IPS-18c (cell line): ENCODE results near the gene INTS11.
A peak's percentile ranks its signal among the peaks of the same experiment; 100 is the strongest.
"Not testable (repeated sequence)": the region's sequence is repeated elsewhere in the genome, so short reads cannot be mapped to it uniquely, and the experiment has no call there.

Experiments used
- H3K4me3 ChIP-seq: 2 replicates; pipeline ENCODE4 v1.7.0; 2013; ENCODE audit warnings: low read depth, mild to moderate bottlenecking, low read length, moderate library complexity; ENCODE audit not compliant: insufficient read depth
- H3K9me3 ChIP-seq: one replicate; pipeline ENCODE4 v1.6.1; 2013; ENCODE audit warnings: mild to moderate bottlenecking, low read length, moderate library complexity; ENCODE audit not compliant: control insufficient read depth, insufficient read depth

Gene INTS11

GRCh38 chr1:1324524-1325287, at the start of gene INTS11, which contains the start of gene CPTP:
Gene INTS11 (minus strand): TSS chr1:1324660. CDS start chr1:1324608, 52 bp downstream.
Gene CPTP (plus strand): TSS chr1:1324802. CDS start chr1:1326911, 2,109 bp downstream.
- Histone ChIP-seq H3K4me3 (peak within 1 kb of the TSS; percentile 93), H3K9me3 (no peaks in the 10 kb centered on the region)

GRCh38 chr1:1373815-1374588, 49.5 kb upstream of the INTS11 start:
- H3K4me3 ChIP-seq = peak overlapping the region; percentile 88

GRCh38 chr1:1373051-1373814, 48.8 kb upstream of the INTS11 start:
- no peak overlapping the region for H3K4me3 ChIP-seq

More at GRCh38 chr1:1373815-1374588, 49.5 kb upstream of the INTS11 start:
- peaks cover 2% of the 10 kb centered on the region for H3K9me3 ChIP-seq

GRCh38 chr1:1371746-1372711, 47.6 kb upstream of the INTS11 start:
- H3K9me3 ChIP-seq = peaks cover 2% of the 10 kb centered on the region
- H3K4me3 ChIP-seq = no peak overlapping the region

More at GRCh38 chr1:1373051-1373814, 48.8 kb upstream of the INTS11 start:
- H3K9me3 ChIP-seq = peaks cover 2% of the 10 kb centered on the region

GRCh38 chr1:1371364-1371745, 46.9 kb upstream of the INTS11 start:
- H3K4me3 ChIP-seq = no peak overlapping the region
- H3K9me3 ChIP-seq = peaks cover 2% of the 10 kb centered on the region

- peaks cover 2% of the 10 kb centered on the region for H3K9me3 ChIP-seq
- H3K4me3 ChIP-seq = no peak overlapping the region
Observed at GRCh38 chr1:1370771-1371300, 46.4 kb upstream of the INTS11 start.

GRCh38 chr1:1370094-1370493, 45.6 kb upstream of the INTS11 start:
- H3K4me3 ChIP-seq, H3K9me3 ChIP-seq: not testable (repeated sequence)

GRCh38 chr1:1367315-1367714, 42.9 kb upstream of the INTS11 start:
- no peaks in the 10 kb centered on the region for H3K9me3 ChIP-seq
- H3K4me3 ChIP-seq = no peak overlapping the region

GRCh38 chr1:1366699-1367066, 42.2 kb upstream of the INTS11 start:
- no peaks in the 10 kb centered on the region for H3K9me3 ChIP-seq
- H3K4me3 ChIP-seq = no peak overlapping the region

- H3K4me3 ChIP-seq = no peak overlapping the region
- H3K9me3 ChIP-seq = no peaks in the 10 kb centered on the region
Observed at GRCh38 chr1:1365875-1366698, 41.6 kb upstream of the INTS11 start.

GRCh38 chr1:1364266-1364665, 39.8 kb upstream of the INTS11 start:
- Histone ChIP-seq H3K4me3 (no peak overlapping the region), H3K9me3 (no peaks in the 10 kb centered on the region)

- no peak overlapping the region for H3K4me3 ChIP-seq
- no peaks in the 10 kb centered on the region for H3K9me3 ChIP-seq
Observed at GRCh38 chr1:1361982-1362423, 37.5 kb upstream of the INTS11 start.

- H3K4me3 ChIP-seq = no peak overlapping the region
- no peaks in the 10 kb centered on the region for H3K9me3 ChIP-seq
Observed at GRCh38 chr1:1361233-1361981, 36.9 kb upstream of the INTS11 start.

GRCh38 chr1:1360506-1361169, 36.2 kb upstream of the INTS11 start:
- no peak overlapping the region for H3K4me3 ChIP-seq

More at GRCh38 chr1:1360506-1361169, 36.2 kb upstream of the INTS11 start:
- H3K9me3 ChIP-seq = no peaks in the 10 kb centered on the region
